Stomach (tissue), 4 donors: ENCODE data around the gene PTAR1.

Source experiments
- POLR2AphosphoS5 ChIP-seq, 3 donors: sonication (generic); formaldehyde crosslinking; IDR thresholded peaks; one replicate each; pipeline ENCODE4 v1.6.1; 2016; ENCODE audit warnings: antibody characterized with exemption in 3 of 3
- TF ChIP-seq, protein P1 (sequence below), 7 experiments: fragments of 450-650 bp in 4 of 7; fragments of 200-600 bp in 3 of 7; sonication (generic) in 3 of 7; IDR thresholded peaks; one replicate each; pipeline ENCODE4 v1.5.1; 2016 to 2019; ENCODE audit warnings: antibody characterized with exemption in 7 of 7, control low read depth in 2 of 7, mild to moderate bottlenecking in 1 of 7

DNA sequence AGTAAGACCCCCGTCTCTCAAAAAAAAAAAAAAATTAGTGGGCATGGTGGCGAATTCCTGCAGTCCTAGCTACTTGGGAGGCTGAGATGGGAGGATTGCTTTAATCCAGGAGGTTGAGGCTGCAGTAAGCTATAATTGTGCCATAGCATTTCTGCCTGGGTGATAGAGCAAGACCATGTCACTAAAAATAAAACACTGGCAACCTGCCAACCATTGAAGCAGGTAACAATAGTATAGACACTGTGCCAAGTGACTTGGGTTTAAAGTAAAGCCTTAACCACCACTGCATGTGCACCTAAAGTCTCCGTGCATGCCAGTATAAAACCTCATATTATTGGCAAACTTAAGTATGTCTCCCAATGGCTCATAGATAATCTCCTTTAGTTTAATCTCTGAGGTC lies 84.2 kb downstream of the PTAR1 start:
- TF ChIP-seq POLR2AphosphoS5 (IDR thresholded peaks at IDR 0.05) = no peak
- TF ChIP-seq, protein P1, sequence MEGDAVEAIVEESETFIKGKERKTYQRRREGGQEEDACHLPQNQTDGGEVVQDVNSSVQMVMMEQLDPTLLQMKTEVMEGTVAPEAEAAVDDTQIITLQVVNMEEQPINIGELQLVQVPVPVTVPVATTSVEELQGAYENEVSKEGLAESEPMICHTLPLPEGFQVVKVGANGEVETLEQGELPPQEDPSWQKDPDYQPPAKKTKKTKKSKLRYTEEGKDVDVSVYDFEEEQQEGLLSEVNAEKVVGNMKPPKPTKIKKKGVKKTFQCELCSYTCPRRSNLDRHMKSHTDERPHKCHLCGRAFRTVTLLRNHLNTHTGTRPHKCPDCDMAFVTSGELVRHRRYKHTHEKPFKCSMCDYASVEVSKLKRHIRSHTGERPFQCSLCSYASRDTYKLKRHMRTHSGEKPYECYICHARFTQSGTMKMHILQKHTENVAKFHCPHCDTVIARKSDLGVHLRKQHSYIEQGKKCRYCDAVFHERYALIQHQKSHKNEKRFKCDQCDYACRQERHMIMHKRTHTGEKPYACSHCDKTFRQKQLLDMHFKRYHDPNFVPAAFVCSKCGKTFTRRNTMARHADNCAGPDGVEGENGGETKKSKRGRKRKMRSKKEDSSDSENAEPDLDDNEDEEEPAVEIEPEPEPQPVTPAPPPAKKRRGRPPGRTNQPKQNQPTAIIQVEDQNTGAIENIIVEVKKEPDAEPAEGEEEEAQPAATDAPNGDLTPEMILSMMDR (IDR thresholded peaks at IDR 0.05) = no peak
